Effector memory CD4-positive, alpha-beta T cell (primary cell): ENCODE data around the gene TERB1.
"Not testable (repeated sequence)": the region's sequence is repeated elsewhere in the genome, so short reads cannot be mapped to it uniquely, and the experiment has no call there.

ENCODE experiments used
- DNase-seq, 3 donors: peaks; one replicate each; pipeline ENCODE4 v3.0.0-alpha.2; 2020
- H3K27ac ChIP-seq: 2 replicates; pipeline ENCODE4 v1.7.0; 2013; ENCODE audit warnings: mild to moderate bottlenecking, low read length, moderate library complexity; ENCODE audit not compliant: insufficient read depth, poor library complexity, severe bottlenecking
- H3K27me3 ChIP-seq: replicated peaks from 2 replicates; pipeline ENCODE4 v1.7.0; 2013; ENCODE audit warnings: mild to moderate bottlenecking, low read length; ENCODE audit not compliant: insufficient read depth, control insufficient read depth, poor library complexity, severe bottlenecking
- H3K36me3 ChIP-seq: 2 replicates; pipeline ENCODE4 v1.7.0; 2013; ENCODE audit warnings: mild to moderate bottlenecking, low read length, moderate library complexity; ENCODE audit not compliant: control insufficient read depth, insufficient read depth
- H3K4me1 ChIP-seq: 2 replicates; pipeline ENCODE4 v1.7.0; 2013; ENCODE audit warnings: low read length, mild to moderate bottlenecking; ENCODE audit not compliant: control insufficient read depth, insufficient read depth, poor library complexity, severe bottlenecking
- H3K4me3 ChIP-seq: 2 replicates; pipeline ENCODE4 v1.7.0; 2013; ENCODE audit warnings: low read length, low read depth, mild to moderate bottlenecking; ENCODE audit not compliant: insufficient read depth, poor library complexity, severe bottlenecking
- H3K9me3 ChIP-seq: 2 replicates; pipeline ENCODE4 v1.7.0; 2013; ENCODE audit warnings: mild to moderate bottlenecking, low read length, moderate library complexity; ENCODE audit not compliant: control insufficient read depth

The TERB1 gene

GRCh38 chr16:66830422-66831404, 29.3 kb upstream of the TERB1 start, which contains the start of gene NAE1:
Gene NAE1 (minus strand): TSS chr16:66830976. CDS start chr16:66830899, 77 bp downstream.
- Histone ChIP-seq H3K4me3 (peak within 1 kb of the TSS; percentile 96), H3K9me3 (no peaks in the 10 kb centered on the region), H3K27ac (peak within 1 kb of the TSS; percentile 72), H3K36me3 (peaks cover 15% of the 10 kb centered on the region), H3K4me1 (peaks cover 16% of the 10 kb centered on the region), H3K27me3 (no peaks in the 10 kb centered on the region)
- peak; percentile 80 to 83 (median 80) for DNase-seq

DNA sequence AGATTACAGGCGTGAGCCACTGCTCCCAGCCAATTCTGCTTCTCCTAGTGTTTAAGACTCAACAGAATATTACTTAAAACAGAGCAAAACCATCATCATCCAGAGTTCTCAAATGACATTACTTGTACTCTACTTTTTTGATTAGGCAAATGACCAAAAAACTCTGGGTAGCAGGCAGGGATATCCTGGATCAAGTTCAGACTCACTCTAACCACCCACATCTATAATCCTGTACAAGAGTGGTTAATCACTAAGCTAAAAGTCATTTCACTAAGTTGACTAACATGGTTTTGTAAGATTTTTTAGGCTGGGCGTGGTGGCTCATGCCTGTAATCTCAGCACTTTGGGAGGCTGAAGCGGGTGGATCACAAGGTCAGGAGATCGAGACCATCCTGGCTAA, 22.6 kb upstream of the TERB1 start:
- no peak overlapping the region for H3K27ac ChIP-seq
- H3K27me3 ChIP-seq: no peaks in the 10 kb centered on the region
- H3K9me3 ChIP-seq: no peaks in the 10 kb centered on the region
- DNase-seq: no peak
- peaks cover 4% of the 10 kb centered on the region for H3K4me1 ChIP-seq
- peaks cover 47% of the 10 kb centered on the region for H3K36me3 ChIP-seq
- H3K4me3 ChIP-seq: no peak overlapping the region

DNA sequence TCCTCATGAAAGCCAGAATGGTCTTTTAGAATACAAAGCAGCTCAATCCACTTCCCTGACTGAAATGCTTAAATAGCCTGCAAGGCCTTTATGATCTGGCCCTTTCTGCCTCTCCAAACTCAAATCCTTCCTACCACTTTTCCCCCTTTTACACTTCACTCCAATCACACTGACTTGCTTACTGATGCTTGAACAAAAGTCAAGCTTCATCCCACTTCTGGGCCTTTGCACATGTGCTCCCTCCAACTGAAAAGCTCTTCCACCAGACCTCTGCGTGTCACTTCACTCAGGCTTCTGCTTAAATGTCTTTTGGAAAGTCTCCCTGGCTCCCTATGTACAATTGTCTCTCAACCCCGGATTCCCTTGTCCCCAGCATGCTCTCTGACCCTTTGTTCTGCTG, 13.3 kb upstream of the TERB1 start:
- H3K4me3 ChIP-seq: no peak overlapping the region
- no peaks in the 10 kb centered on the region for H3K4me1 ChIP-seq
- no peak for DNase-seq
- H3K27me3 ChIP-seq: no peaks in the 10 kb centered on the region
- no peaks in the 10 kb centered on the region for H3K9me3 ChIP-seq
- H3K27ac ChIP-seq: no peak overlapping the region
- peaks cover 72% of the 10 kb centered on the region for H3K36me3 ChIP-seq

GRCh38 chr16:66811043-66811442, 9.7 kb upstream of the TERB1 start:
- H3K36me3 ChIP-seq: peaks cover 65% of the 10 kb centered on the region

DNA sequence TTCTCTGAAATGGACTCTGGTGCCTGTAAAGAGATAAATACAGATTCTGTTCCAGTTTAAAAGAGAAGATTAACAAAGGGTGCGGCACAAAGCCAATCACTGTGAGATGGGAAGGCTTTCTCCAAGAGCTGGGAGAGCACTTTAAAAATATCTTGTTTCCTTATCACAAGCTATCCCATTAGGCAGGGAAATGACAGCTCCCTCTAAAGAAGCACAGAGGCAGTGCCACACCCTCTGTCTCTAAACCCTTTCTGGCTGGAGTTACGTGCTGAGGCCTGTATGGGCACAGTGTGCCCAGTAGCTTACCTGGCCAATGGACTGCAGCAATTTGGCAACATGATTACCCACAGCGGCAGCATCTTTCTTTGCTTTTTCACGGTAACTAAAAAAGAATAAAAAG, 9.0 kb upstream of the TERB1 start:
- DNase-seq: no peak
- peaks cover 67% of the 10 kb centered on the region for H3K36me3 ChIP-seq
- no peaks in the 10 kb centered on the region for H3K27me3 ChIP-seq
- no peak overlapping the region for H3K27ac ChIP-seq
- no peaks in the 10 kb centered on the region for H3K9me3 ChIP-seq
- H3K4me3 ChIP-seq: no peak overlapping the region
- no peaks in the 10 kb centered on the region for H3K4me1 ChIP-seq

More at GRCh38 chr16:66811043-66811442, 9.7 kb upstream of the TERB1 start:
- Histone ChIP-seq H3K9me3 (no peaks in the 10 kb centered on the region), H3K4me1 (no peaks in the 10 kb centered on the region), H3K27ac (no peak overlapping the region), H3K27me3 (no peaks in the 10 kb centered on the region), H3K4me3 (no peak overlapping the region)
- no peak for DNase-seq

DNA sequence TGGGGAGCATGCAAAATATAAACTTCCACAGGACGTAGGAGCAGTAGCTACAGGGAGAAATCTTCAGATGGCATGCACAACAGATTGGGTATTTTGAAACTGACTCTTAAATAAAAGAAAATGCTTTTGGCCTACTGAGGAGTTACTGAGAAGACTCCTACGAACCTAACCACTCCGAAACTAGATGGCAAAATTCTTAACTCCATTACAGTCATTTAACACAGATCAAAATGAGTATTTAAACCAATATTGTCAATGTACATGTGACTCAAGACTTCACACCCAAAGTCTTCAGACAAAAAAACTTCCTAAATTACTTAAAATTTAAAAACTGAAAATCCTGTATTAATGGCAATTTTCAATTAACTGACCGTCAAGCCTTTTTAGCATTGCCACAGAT, 8.4 kb upstream of the TERB1 start:
- H3K27ac ChIP-seq: no peak overlapping the region
- H3K4me1 ChIP-seq: no peaks in the 10 kb centered on the region
- no peak overlapping the region for H3K4me3 ChIP-seq
- H3K36me3 ChIP-seq: peaks cover 72% of the 10 kb centered on the region
- DNase-seq: no peak
- H3K9me3 ChIP-seq: no peaks in the 10 kb centered on the region
- no peaks in the 10 kb centered on the region for H3K27me3 ChIP-seq

DNA sequence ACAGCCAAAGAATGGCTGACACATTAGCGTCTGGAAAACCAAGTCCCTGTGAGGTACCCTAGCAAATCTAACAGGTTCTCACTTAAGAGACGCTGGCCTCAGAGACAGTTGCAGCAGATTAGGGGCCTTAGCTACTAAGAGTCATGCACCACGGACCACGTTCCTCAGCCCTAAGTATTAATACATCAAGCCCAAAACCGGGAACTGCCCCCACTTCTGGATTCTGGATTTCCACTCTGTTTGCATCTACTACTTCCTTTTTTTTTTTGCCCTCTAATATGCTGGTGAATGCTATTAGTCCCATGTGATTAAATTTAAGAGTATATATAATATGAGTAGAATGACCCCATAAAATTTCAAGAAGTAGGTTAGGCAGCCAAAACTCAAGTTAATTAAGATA, 775 bp upstream of the TERB1 start:
- no peak overlapping the region for H3K27ac ChIP-seq
- H3K4me1 ChIP-seq: no peaks in the 10 kb centered on the region
- no peak for DNase-seq
- H3K4me3 ChIP-seq: no peak overlapping the region
- no peaks in the 10 kb centered on the region for H3K9me3 ChIP-seq
- H3K27me3 ChIP-seq: no peaks in the 10 kb centered on the region
- H3K36me3 ChIP-seq: peaks cover 49% of the 10 kb centered on the region

GRCh38 chr16:66800856-66801255, 528 bp downstream of the TERB1 start:
- H3K4me3 ChIP-seq: no peak overlapping the region
- peaks cover 40% of the 10 kb centered on the region for H3K36me3 ChIP-seq
- no peak for DNase-seq
- no peaks in the 10 kb centered on the region for H3K9me3 ChIP-seq
- H3K27ac ChIP-seq: no peak overlapping the region
- no peaks in the 10 kb centered on the region for H3K27me3 ChIP-seq
- no peaks in the 10 kb centered on the region for H3K4me1 ChIP-seq

GRCh38 chr16:66798161-66798560, 3.2 kb downstream of the TERB1 start:
- no peaks in the 10 kb centered on the region for H3K4me1 ChIP-seq
- DNase-seq: no peak
- H3K27ac ChIP-seq: no peak overlapping the region
- no peaks in the 10 kb centered on the region for H3K9me3 ChIP-seq
- no peaks in the 10 kb centered on the region for H3K27me3 ChIP-seq
- H3K36me3 ChIP-seq: peaks cover 15% of the 10 kb centered on the region
- H3K4me3 ChIP-seq: no peak overlapping the region

GRCh38 chr16:66793984-66794383, 7.4 kb downstream of the TERB1 start:
- DNase-seq, H3K27me3 ChIP-seq, H3K27ac ChIP-seq, H3K4me1 ChIP-seq, H3K36me3 ChIP-seq, H3K4me3 ChIP-seq, H3K9me3 ChIP-seq: not testable (repeated sequence)
